ENCODE measurements around the gene GJD3. TPM values are rescaled to one million over a fixed set of nuclear protein-coding genes. Genes with fewer than 3 reads are reported as not detected.

The GJD3 gene
- total RNA-seq, 4 donors from 2014 or later, result 0.98 to 1.2 TPM; not detected in 2

GRCh38 chr17:40315678-40316570, 48.6 kb downstream of the GJD3 start:
- TF ChIP-seq POLR2A (IDR thresholded peaks at IDR 0.05) (no peak), CTCF (IDR thresholded peaks at IDR 0.05 in 4 of 5, conservative IDR thresholded peaks at IDR 0.05 in 1 of 5) (no peak)
- H3K27ac ChIP-seq, result peak overlapping the region; percentile 95 to 100 (median 98)
- H3K4me3 ChIP-seq, result peak overlapping the region in 1 of 4 donors; percentile 100
- in situ Hi-C loops (cut with MboI; ENCODE audit: low sequenced_read_pairs in 4 of 4), result no loop called here
- peak in 1 of 2 donors; percentile 22 for DNase-seq
- H3K27me3 ChIP-seq, result no peaks in the 10 kb centered on the region
- H3K9me3 ChIP-seq, result no peaks in the 10 kb centered on the region
- intact Hi-C loops (cut with DNase I; ENCODE audit: low total_unique reads), result loop anchor here (5.0 to 10.0 kb wide), 2 partner anchors 204 to 301 kb away; partner anchors contain the start of gene CSF3
- H3K36me3 ChIP-seq, result no peaks in the 10 kb centered on the region
- no peak for ATAC-seq
- H3K4me1 ChIP-seq, result peaks cover 78 to 89% of the 10 kb centered on the region in 2 donors

GRCh38 chr17:40315206-40315605, 49.3 kb downstream of the GJD3 start:
- H3K4me3 ChIP-seq, result no peak overlapping the region
- no peaks in the 10 kb centered on the region for H3K9me3 ChIP-seq
- no peaks in the 10 kb centered on the region for H3K36me3 ChIP-seq
- H3K27ac ChIP-seq, result peak overlapping the region; percentile 95 to 100 (median 98)
- in situ Hi-C loops (cut with MboI; ENCODE audit: low sequenced_read_pairs in 4 of 4), result no loop called here
- TF ChIP-seq POLR2A (IDR thresholded peaks at IDR 0.05), result no peak
- TF ChIP-seq CTCF (IDR thresholded peaks at IDR 0.05 in 4 of 5, conservative IDR thresholded peaks at IDR 0.05 in 1 of 5), result no peak
- ATAC-seq (no peak), DNase-seq (no peak)
- no peaks in the 10 kb centered on the region for H3K27me3 ChIP-seq
- H3K4me1 ChIP-seq, result peaks cover 80 to 89% of the 10 kb centered on the region in 2 donors
- intact Hi-C loops (cut with DNase I; ENCODE audit: low total_unique reads), result loop anchor here (5.0 to 10.0 kb wide), 2 partner anchors 203 to 300 kb away; partner anchors contain the start of gene CSF3

GRCh38 chr17:40314584-40314956, 50.0 kb downstream of the GJD3 start:
- peak; percentile 40 to 46 for ATAC-seq
- intact Hi-C loops (cut with DNase I; ENCODE audit: low total_unique reads), result loop anchor here (10.0 kb wide), 1 partner anchor 300 kb away; the partner anchor contains the start of gene CSF3

More at GRCh38 chr17:40314584-40314956, 50.0 kb downstream of the GJD3 start:
- Histone ChIP-seq H3K36me3 (no peaks in the 10 kb centered on the region), H3K4me1 (peaks cover 80 to 89% of the 10 kb centered on the region in 2 donors), H3K4me3 (no peak overlapping the region), H3K27me3 (no peaks in the 10 kb centered on the region), H3K27ac (peak overlapping the region; percentile 95 to 100 (median 98)), H3K9me3 (no peaks in the 10 kb centered on the region)
- TF ChIP-seq CTCF (IDR thresholded peaks at IDR 0.05 in 4 of 5, conservative IDR thresholded peaks at IDR 0.05 in 1 of 5), result peak in 2 of 5 experiments; percentile 26 to 33
- peak; percentile 44 to 52 for TF ChIP-seq POLR2A (IDR thresholded peaks at IDR 0.05)
- in situ Hi-C loops (cut with MboI; ENCODE audit: low sequenced_read_pairs in 4 of 4), result no loop called here
- DNase-seq, result peak; percentile 95 to 99
